ENCODE data around the gene APOL5. TPM values are rescaled to one million over a fixed set of nuclear protein-coding genes. Genes with fewer than 3 reads are reported as not detected.

Gene APOL5
- total RNA-seq, 2 donors from 2014 or later: not detected

- no peak for TF ChIP-seq POLR2A (IDR thresholded peaks at IDR 0.05)
- no peak for TF ChIP-seq POLR2AphosphoS5 (IDR thresholded peaks at IDR 0.05)
- TF ChIP-seq CTCF (IDR thresholded peaks at IDR 0.05): no peak
- 95% methylated on average over 2 of the region's 2 CpGs for WGBS
- Histone ChIP-seq H3K36me3 (no peaks in the 10 kb centered on the region), H3K9me3 (no peaks in the 10 kb centered on the region), H3K27ac (no peak overlapping the region), H3K27me3 (replicated peaks; ENCODE audit: insufficient read depth) (no peaks in the 10 kb centered on the region), H3K4me1 (replicated peaks) (no peaks in the 10 kb centered on the region), H3K4me3 (no peak overlapping the region)
- DNase-seq (ENCODE audit: low spot score): no peak
- intact Hi-C loops (cut with DNase I): loop anchor here (5.0 kb wide), 1 partner anchor 92 kb away; no protein-coding TSS in a partner anchor
These were observed 11.6 kb downstream of the APOL5 start for GRCh38 chr22:35729309-35729698.

- Histone ChIP-seq H3K36me3 (no peaks in the 10 kb centered on the region), H3K27me3 (replicated peaks; ENCODE audit: insufficient read depth) (no peaks in the 10 kb centered on the region), H3K4me3 (no peak overlapping the region), H3K4me1 (replicated peaks) (no peaks in the 10 kb centered on the region), H3K27ac (no peak overlapping the region), H3K9me3 (no peaks in the 10 kb centered on the region)
- TF ChIP-seq POLR2AphosphoS5 (IDR thresholded peaks at IDR 0.05) (no peak), CTCF (IDR thresholded peaks at IDR 0.05) (no peak), POLR2A (IDR thresholded peaks at IDR 0.05) (no peak)
- intact Hi-C loops (cut with DNase I): no loop called here
- no peak for DNase-seq (ENCODE audit: low spot score)
- WGBS: 65% methylated on average over 10 of the region's 10 CpGs
These were observed 13.6 kb downstream of the APOL5 start for GRCh38 chr22:35731321-35731720.

DNA sequence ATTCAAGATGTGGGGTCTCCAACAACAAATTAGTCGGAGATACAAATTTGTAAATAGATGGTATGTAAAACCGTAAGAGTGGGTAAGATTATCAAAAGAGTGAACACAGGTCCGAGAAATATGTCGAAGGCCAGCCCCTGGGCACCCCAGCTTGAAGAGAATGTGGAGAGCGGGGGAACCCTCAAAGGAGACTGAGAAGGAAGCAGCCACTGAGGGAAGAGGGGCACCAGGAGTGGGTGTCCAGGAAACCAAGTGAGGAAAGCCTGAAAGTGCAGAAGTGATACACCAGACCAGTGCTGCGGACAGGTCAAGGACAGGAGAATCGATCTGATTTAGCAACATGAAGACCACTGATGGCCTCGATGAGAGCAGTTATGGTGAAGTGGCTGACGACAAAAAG lies 14.4 kb downstream of the APOL5 start:
- Histone ChIP-seq H3K4me1 (replicated peaks) (no peaks in the 10 kb centered on the region), H3K4me3 (no peak overlapping the region), H3K9me3 (no peaks in the 10 kb centered on the region), H3K27me3 (replicated peaks; ENCODE audit: insufficient read depth) (no peaks in the 10 kb centered on the region), H3K36me3 (no peaks in the 10 kb centered on the region), H3K27ac (no peak overlapping the region)
- intact Hi-C loops (cut with DNase I): no loop called here
- DNase-seq (ENCODE audit: low spot score): no peak
- TF ChIP-seq POLR2AphosphoS5 (IDR thresholded peaks at IDR 0.05): no peak
- no peak for TF ChIP-seq POLR2A (IDR thresholded peaks at IDR 0.05)
- 93% methylated on average over 9 of the region's 9 CpGs for WGBS

GRCh38 chr22:35733036-35733435 lies 15.4 kb downstream of the APOL5 start:
- no peaks in the 10 kb centered on the region for H3K4me1 ChIP-seq (replicated peaks)
- H3K27ac ChIP-seq: no peak overlapping the region
- DNase-seq (ENCODE audit: low spot score): no peak
- no peak overlapping the region for H3K4me3 ChIP-seq
- intact Hi-C loops (cut with DNase I): no loop called here
- H3K27me3 ChIP-seq (replicated peaks; ENCODE audit: insufficient read depth): no peaks in the 10 kb centered on the region
- 91% methylated on average over 10 of the region's 10 CpGs for WGBS
- H3K9me3 ChIP-seq: no peaks in the 10 kb centered on the region
- no peaks in the 10 kb centered on the region for H3K36me3 ChIP-seq
- TF ChIP-seq POLR2A (IDR thresholded peaks at IDR 0.05) (no peak), CTCF (IDR thresholded peaks at IDR 0.05) (no peak), POLR2AphosphoS5 (IDR thresholded peaks at IDR 0.05) (no peak)

GRCh38 chr22:35733791-35734516 lies 16.3 kb downstream of the APOL5 start:
- H3K4me3 ChIP-seq: no peak overlapping the region
- H3K27me3 ChIP-seq (replicated peaks; ENCODE audit: insufficient read depth): no peaks in the 10 kb centered on the region
- H3K9me3 ChIP-seq: no peaks in the 10 kb centered on the region
- H3K36me3 ChIP-seq: no peaks in the 10 kb centered on the region
- WGBS: 49% methylated on average over 7 of the region's 7 CpGs
- no peak overlapping the region for H3K27ac ChIP-seq
- TF ChIP-seq POLR2AphosphoS5 (IDR thresholded peaks at IDR 0.05): no peak
- peak in 2 of 4 experiments; percentile 10 to 18 for TF ChIP-seq CTCF (IDR thresholded peaks at IDR 0.05)
- H3K4me1 ChIP-seq (replicated peaks): no peaks in the 10 kb centered on the region
- intact Hi-C loops (cut with DNase I): no loop called here
- DNase-seq (ENCODE audit: low spot score): no peak
